HUES6 (cell line): ENCODE measurements around the gene TMEM9.

Source experiments
- H3K27ac ChIP-seq: 2 replicates; pipeline ENCODE4 v1.7.0; 2013; ENCODE audit warnings: low read depth, mild to moderate bottlenecking, low read length, inconsistent platforms
- H3K27me3 ChIP-seq: 2 replicates; pipeline ENCODE4 v1.6.1; 2013; ENCODE audit warnings: low read length; ENCODE audit not compliant: control insufficient read depth, insufficient read depth
- H3K36me3 ChIP-seq: 2 replicates; pipeline ENCODE4 v1.6.1; 2013; ENCODE audit warnings: low read length; ENCODE audit not compliant: control insufficient read depth, insufficient read depth
- H3K4me1 ChIP-seq: 2 replicates; pipeline ENCODE4 v1.6.1; 2013; ENCODE audit warnings: low read length; ENCODE audit not compliant: control insufficient read depth, insufficient read depth
- H3K4me3 ChIP-seq: 2 replicates; pipeline ENCODE4 v1.5.1; 2013; ENCODE audit warnings: low read depth, low read length
- H3K9ac ChIP-seq: one replicate; pipeline ENCODE4 v1.6.1; 2013; ENCODE audit warnings: mild to moderate bottlenecking, low read length
- H3K9me3 ChIP-seq: 2 replicates; pipeline ENCODE4 v1.6.1; 2013; ENCODE audit warnings: low read depth, low read length; ENCODE audit not compliant: control insufficient read depth, insufficient read depth

The TMEM9 gene

GRCh38 chr1:201154389-201155165, at the start of gene TMEM9:
Gene TMEM9, minus strand, starts transcription at chr1:201154474. Its CDS starts 551 bp downstream, at chr1:201153923.
- H3K27me3 ChIP-seq, result no peaks in the 10 kb centered on the region
- no peaks in the 10 kb centered on the region for H3K9me3 ChIP-seq
- H3K4me1 ChIP-seq, result peaks cover 10% of the 10 kb centered on the region
- H3K9ac ChIP-seq, result peak within 1 kb of the TSS; percentile 74
- H3K4me3 ChIP-seq, result peak within 1 kb of the TSS; percentile 81
- peaks cover 27% of the 10 kb centered on the region for H3K36me3 ChIP-seq
- H3K27ac ChIP-seq, result peak within 1 kb of the TSS; percentile 14; the same call in 1 of the 2 replicates

- H3K27ac ChIP-seq, result no peak overlapping the region
- H3K4me3 ChIP-seq, result no peak overlapping the region
- no peaks in the 10 kb centered on the region for H3K36me3 ChIP-seq
- no peak overlapping the region for H3K9ac ChIP-seq
- H3K27me3 ChIP-seq, result no peaks in the 10 kb centered on the region
- no peaks in the 10 kb centered on the region for H3K9me3 ChIP-seq
- H3K4me1 ChIP-seq, result no peaks in the 10 kb centered on the region
Measured at GRCh38 chr1:201198598-201198997, 44.3 kb upstream of the TMEM9 start.

GRCh38 chr1:201194046-201194445, 39.8 kb upstream of the TMEM9 start:
- H3K9ac ChIP-seq, result no peak overlapping the region

GRCh38 chr1:201192261-201192788, 38.1 kb upstream of the TMEM9 start:
- Histone ChIP-seq H3K9ac (no peak overlapping the region), H3K4me3 (no peak overlapping the region), H3K9me3 (no peaks in the 10 kb centered on the region), H3K27ac (no peak overlapping the region), H3K4me1 (peaks cover 4% of the 10 kb centered on the region; the same call in 1 of the 2 replicates), H3K36me3 (no peaks in the 10 kb centered on the region), H3K27me3 (peaks cover 16% of the 10 kb centered on the region; the same call in 1 of the 2 replicates)

More at GRCh38 chr1:201194046-201194445, 39.8 kb upstream of the TMEM9 start:
- Histone ChIP-seq H3K27ac (no peak overlapping the region), H3K36me3 (no peaks in the 10 kb centered on the region), H3K4me3 (no peak overlapping the region), H3K9me3 (no peaks in the 10 kb centered on the region), H3K4me1 (peaks cover 4% of the 10 kb centered on the region; the same call in 1 of the 2 replicates), H3K27me3 (peaks cover 13% of the 10 kb centered on the region; the same call in 1 of the 2 replicates)

- Histone ChIP-seq H3K27ac (no peak overlapping the region), H3K4me3 (no peak overlapping the region), H3K9ac (no peak overlapping the region), H3K4me1 (peaks cover 4% of the 10 kb centered on the region; the same call in 1 of the 2 replicates), H3K9me3 (no peaks in the 10 kb centered on the region), H3K27me3 (peaks cover 16% of the 10 kb centered on the region; the same call in 1 of the 2 replicates), H3K36me3 (no peaks in the 10 kb centered on the region)
Measured at GRCh38 chr1:201191653-201192260, 37.5 kb upstream of the TMEM9 start.

- peaks cover 4% of the 10 kb centered on the region; the same call in 1 of the 2 replicates for H3K4me1 ChIP-seq
- H3K27ac ChIP-seq, result no peak within 1 kb of the TSS
- no peaks in the 10 kb centered on the region for H3K9me3 ChIP-seq
- H3K4me3 ChIP-seq, result no peak within 1 kb of the TSS
- H3K27me3 ChIP-seq, result peaks cover 16% of the 10 kb centered on the region; the same call in 1 of the 2 replicates
- H3K9ac ChIP-seq, result no peak within 1 kb of the TSS
- H3K36me3 ChIP-seq, result no peaks in the 10 kb centered on the region
Measured at GRCh38 chr1:201190624-201191051, 36.4 kb upstream of the TMEM9 start, which contains the start of gene IGFN1. Gene IGFN1, plus strand, starts transcription at chr1:201190824. Its CDS starts 2,470 bp downstream, at chr1:201193294.

GRCh38 chr1:201190005-201190404, 35.7 kb upstream of the TMEM9 start:
- no peaks in the 10 kb centered on the region for H3K36me3 ChIP-seq
- H3K27ac ChIP-seq, result no peak overlapping the region
- H3K9me3 ChIP-seq, result no peaks in the 10 kb centered on the region
- H3K27me3 ChIP-seq, result peaks cover 16% of the 10 kb centered on the region; the same call in 1 of the 2 replicates
- H3K4me3 ChIP-seq, result no peak overlapping the region
- H3K4me1 ChIP-seq, result peaks cover 4% of the 10 kb centered on the region; the same call in 1 of the 2 replicates
- no peak overlapping the region for H3K9ac ChIP-seq

- no peaks in the 10 kb centered on the region for H3K36me3 ChIP-seq
Measured at GRCh38 chr1:201189085-201189484, 34.8 kb upstream of the TMEM9 start.

GRCh38 chr1:201186192-201186591, 31.9 kb upstream of the TMEM9 start:
- H3K27me3 ChIP-seq, result peaks cover 11% of the 10 kb centered on the region; the same call in 1 of the 2 replicates
- no peak overlapping the region for H3K4me3 ChIP-seq
- no peak overlapping the region for H3K27ac ChIP-seq
- H3K9me3 ChIP-seq, result no peaks in the 10 kb centered on the region
- no peaks in the 10 kb centered on the region for H3K36me3 ChIP-seq
- H3K4me1 ChIP-seq, result peaks cover 10% of the 10 kb centered on the region
- H3K9ac ChIP-seq, result no peak overlapping the region

More at GRCh38 chr1:201189085-201189484, 34.8 kb upstream of the TMEM9 start:
- H3K4me1 ChIP-seq, result peaks cover 10% of the 10 kb centered on the region
- no peak overlapping the region for H3K4me3 ChIP-seq
- H3K27me3 ChIP-seq, result peaks cover 16% of the 10 kb centered on the region; the same call in 1 of the 2 replicates
- H3K9ac ChIP-seq, result no peak overlapping the region
- H3K27ac ChIP-seq, result no peak overlapping the region
- no peaks in the 10 kb centered on the region for H3K9me3 ChIP-seq

GRCh38 chr1:201185527-201186128, 31.4 kb upstream of the TMEM9 start:
- peaks cover 10% of the 10 kb centered on the region for H3K4me1 ChIP-seq
- H3K27ac ChIP-seq, result no peak overlapping the region
- H3K36me3 ChIP-seq, result no peaks in the 10 kb centered on the region
- peaks cover 12% of the 10 kb centered on the region for H3K27me3 ChIP-seq
- no peaks in the 10 kb centered on the region for H3K9me3 ChIP-seq
- H3K9ac ChIP-seq, result no peak overlapping the region
- no peak overlapping the region for H3K4me3 ChIP-seq
